GM23338 (cell line): ENCODE data around the gene SMG7.

Experiments used
- CREB1 ChIP-seq: fragments of 250-450 bp; sonication (Bioruptor Pico); IDR thresholded peaks from 2 replicates; pipeline ENCODE4 v1.5.0; 2020; ENCODE audit warnings: low read depth, mild to moderate bottlenecking, moderate library complexity
- EZH2 ChIP-seq: fragments of 200-600 bp; sonication (generic); IDR thresholded peaks from one replicate; pipeline ENCODE4 v1.8.0; 2017; ENCODE audit warnings: antibody characterized with exemption, mild to moderate bottlenecking, low read depth; ENCODE audit not compliant: unreplicated experiment
- EZH2phosphoT487 ChIP-seq: fragments of 200-600 bp; sonication (generic); IDR thresholded peaks from one replicate; pipeline ENCODE4 v1.8.1; 2018; ENCODE audit warnings: antibody characterized with exemption; ENCODE audit not compliant: unreplicated experiment
- JUNB ChIP-seq: IDR thresholded peaks from one replicate; pipeline ENCODE4 v1.6.1; 2016; ENCODE audit warnings: antibody characterized with exemption; ENCODE audit not compliant: unreplicated experiment
- POLR2AphosphoS5 ChIP-seq: IDR thresholded peaks from 2 replicates; pipeline ENCODE4 v1.6.1; 2016; ENCODE audit warnings: antibody characterized with exemption, low read depth
- ZNF331 ChIP-seq: fragments of 250-450 bp; sonication (Bioruptor Pico); IDR thresholded peaks from 2 replicates; pipeline ENCODE4 v1.5.0; 2020; ENCODE audit warnings: low read depth, mild to moderate bottlenecking, moderate library complexity
- TF ChIP-seq, protein P1 (sequence below), 2 experiments: fragments of 200-600 bp in 1 of 2; sonication (generic) in 1 of 2; conservative IDR thresholded peaks; 2 replicates each; pipeline versions ENCODE4 v1.5.1 to v1.6.1; 2016 to 2017; ENCODE audit warnings: antibody characterized with exemption in 2 of 2, low read depth in 2 of 2, mild to moderate bottlenecking in 2 of 2, moderate library complexity in 1 of 2
- TF ChIP-seq, protein P2 (sequence below): IDR thresholded peaks from one replicate; pipeline ENCODE4 v1.6.1; 2018; ENCODE audit warnings: antibody characterized with exemption; ENCODE audit not compliant: unreplicated experiment
- TF ChIP-seq, protein P3 (sequence below): IDR thresholded peaks from 2 replicates; pipeline ENCODE4 v1.6.1; 2016; ENCODE audit warnings: antibody characterized with exemption
- TF ChIP-seq, protein P4 (sequence below): fragments of 250-450 bp; sonication (Bioruptor Pico); IDR thresholded peaks from 2 replicates; pipeline ENCODE4 v1.5.0; 2020; ENCODE audit warnings: mild to moderate bottlenecking, moderate library complexity

DNA sequence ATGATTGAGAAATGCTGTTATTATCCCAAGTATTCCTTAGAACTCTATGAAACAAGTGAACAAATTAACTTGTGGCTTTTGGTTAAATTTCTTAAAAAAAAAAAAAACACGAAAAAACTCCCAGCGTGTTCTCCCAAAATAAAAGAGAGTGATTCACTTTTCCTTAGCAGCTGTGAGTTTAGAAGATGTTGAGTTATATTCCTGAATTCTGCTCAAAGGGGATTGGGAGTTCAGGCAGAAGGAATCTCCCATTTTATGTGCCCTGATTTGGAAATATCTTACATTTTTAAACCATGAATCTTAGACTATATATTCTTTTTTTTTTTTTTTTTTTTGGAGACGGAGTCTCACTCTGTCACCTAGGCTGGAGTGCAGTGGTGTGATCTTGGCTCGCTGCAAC lies 34.3 kb downstream of the SMG7 start:
- TF ChIP-seq, protein P1, sequence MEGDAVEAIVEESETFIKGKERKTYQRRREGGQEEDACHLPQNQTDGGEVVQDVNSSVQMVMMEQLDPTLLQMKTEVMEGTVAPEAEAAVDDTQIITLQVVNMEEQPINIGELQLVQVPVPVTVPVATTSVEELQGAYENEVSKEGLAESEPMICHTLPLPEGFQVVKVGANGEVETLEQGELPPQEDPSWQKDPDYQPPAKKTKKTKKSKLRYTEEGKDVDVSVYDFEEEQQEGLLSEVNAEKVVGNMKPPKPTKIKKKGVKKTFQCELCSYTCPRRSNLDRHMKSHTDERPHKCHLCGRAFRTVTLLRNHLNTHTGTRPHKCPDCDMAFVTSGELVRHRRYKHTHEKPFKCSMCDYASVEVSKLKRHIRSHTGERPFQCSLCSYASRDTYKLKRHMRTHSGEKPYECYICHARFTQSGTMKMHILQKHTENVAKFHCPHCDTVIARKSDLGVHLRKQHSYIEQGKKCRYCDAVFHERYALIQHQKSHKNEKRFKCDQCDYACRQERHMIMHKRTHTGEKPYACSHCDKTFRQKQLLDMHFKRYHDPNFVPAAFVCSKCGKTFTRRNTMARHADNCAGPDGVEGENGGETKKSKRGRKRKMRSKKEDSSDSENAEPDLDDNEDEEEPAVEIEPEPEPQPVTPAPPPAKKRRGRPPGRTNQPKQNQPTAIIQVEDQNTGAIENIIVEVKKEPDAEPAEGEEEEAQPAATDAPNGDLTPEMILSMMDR (conservative IDR thresholded peaks at IDR 0.05; ENCODE audit: low read depth in 2 of 2), result no peak
- TF ChIP-seq POLR2AphosphoS5 (no peak), ZNF331 (CRISPR knock-in tag) (no peak), CREB1 (no peak), EZH2 (no peak), EZH2phosphoT487 (no peak), JUNB (no peak)
- TF ChIP-seq, protein P2, sequence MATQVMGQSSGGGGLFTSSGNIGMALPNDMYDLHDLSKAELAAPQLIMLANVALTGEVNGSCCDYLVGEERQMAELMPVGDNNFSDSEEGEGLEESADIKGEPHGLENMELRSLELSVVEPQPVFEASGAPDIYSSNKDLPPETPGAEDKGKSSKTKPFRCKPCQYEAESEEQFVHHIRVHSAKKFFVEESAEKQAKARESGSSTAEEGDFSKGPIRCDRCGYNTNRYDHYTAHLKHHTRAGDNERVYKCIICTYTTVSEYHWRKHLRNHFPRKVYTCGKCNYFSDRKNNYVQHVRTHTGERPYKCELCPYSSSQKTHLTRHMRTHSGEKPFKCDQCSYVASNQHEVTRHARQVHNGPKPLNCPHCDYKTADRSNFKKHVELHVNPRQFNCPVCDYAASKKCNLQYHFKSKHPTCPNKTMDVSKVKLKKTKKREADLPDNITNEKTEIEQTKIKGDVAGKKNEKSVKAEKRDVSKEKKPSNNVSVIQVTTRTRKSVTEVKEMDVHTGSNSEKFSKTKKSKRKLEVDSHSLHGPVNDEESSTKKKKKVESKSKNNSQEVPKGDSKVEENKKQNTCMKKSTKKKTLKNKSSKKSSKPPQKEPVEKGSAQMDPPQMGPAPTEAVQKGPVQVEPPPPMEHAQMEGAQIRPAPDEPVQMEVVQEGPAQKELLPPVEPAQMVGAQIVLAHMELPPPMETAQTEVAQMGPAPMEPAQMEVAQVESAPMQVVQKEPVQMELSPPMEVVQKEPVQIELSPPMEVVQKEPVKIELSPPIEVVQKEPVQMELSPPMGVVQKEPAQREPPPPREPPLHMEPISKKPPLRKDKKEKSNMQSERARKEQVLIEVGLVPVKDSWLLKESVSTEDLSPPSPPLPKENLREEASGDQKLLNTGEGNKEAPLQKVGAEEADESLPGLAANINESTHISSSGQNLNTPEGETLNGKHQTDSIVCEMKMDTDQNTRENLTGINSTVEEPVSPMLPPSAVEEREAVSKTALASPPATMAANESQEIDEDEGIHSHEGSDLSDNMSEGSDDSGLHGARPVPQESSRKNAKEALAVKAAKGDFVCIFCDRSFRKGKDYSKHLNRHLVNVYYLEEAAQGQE, result no peak
- TF ChIP-seq, protein P3, sequence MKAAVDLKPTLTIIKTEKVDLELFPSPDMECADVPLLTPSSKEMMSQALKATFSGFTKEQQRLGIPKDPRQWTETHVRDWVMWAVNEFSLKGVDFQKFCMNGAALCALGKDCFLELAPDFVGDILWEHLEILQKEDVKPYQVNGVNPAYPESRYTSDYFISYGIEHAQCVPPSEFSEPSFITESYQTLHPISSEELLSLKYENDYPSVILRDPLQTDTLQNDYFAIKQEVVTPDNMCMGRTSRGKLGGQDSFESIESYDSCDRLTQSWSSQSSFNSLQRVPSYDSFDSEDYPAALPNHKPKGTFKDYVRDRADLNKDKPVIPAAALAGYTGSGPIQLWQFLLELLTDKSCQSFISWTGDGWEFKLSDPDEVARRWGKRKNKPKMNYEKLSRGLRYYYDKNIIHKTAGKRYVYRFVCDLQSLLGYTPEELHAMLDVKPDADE, result no peak
- TF ChIP-seq, protein P4, sequence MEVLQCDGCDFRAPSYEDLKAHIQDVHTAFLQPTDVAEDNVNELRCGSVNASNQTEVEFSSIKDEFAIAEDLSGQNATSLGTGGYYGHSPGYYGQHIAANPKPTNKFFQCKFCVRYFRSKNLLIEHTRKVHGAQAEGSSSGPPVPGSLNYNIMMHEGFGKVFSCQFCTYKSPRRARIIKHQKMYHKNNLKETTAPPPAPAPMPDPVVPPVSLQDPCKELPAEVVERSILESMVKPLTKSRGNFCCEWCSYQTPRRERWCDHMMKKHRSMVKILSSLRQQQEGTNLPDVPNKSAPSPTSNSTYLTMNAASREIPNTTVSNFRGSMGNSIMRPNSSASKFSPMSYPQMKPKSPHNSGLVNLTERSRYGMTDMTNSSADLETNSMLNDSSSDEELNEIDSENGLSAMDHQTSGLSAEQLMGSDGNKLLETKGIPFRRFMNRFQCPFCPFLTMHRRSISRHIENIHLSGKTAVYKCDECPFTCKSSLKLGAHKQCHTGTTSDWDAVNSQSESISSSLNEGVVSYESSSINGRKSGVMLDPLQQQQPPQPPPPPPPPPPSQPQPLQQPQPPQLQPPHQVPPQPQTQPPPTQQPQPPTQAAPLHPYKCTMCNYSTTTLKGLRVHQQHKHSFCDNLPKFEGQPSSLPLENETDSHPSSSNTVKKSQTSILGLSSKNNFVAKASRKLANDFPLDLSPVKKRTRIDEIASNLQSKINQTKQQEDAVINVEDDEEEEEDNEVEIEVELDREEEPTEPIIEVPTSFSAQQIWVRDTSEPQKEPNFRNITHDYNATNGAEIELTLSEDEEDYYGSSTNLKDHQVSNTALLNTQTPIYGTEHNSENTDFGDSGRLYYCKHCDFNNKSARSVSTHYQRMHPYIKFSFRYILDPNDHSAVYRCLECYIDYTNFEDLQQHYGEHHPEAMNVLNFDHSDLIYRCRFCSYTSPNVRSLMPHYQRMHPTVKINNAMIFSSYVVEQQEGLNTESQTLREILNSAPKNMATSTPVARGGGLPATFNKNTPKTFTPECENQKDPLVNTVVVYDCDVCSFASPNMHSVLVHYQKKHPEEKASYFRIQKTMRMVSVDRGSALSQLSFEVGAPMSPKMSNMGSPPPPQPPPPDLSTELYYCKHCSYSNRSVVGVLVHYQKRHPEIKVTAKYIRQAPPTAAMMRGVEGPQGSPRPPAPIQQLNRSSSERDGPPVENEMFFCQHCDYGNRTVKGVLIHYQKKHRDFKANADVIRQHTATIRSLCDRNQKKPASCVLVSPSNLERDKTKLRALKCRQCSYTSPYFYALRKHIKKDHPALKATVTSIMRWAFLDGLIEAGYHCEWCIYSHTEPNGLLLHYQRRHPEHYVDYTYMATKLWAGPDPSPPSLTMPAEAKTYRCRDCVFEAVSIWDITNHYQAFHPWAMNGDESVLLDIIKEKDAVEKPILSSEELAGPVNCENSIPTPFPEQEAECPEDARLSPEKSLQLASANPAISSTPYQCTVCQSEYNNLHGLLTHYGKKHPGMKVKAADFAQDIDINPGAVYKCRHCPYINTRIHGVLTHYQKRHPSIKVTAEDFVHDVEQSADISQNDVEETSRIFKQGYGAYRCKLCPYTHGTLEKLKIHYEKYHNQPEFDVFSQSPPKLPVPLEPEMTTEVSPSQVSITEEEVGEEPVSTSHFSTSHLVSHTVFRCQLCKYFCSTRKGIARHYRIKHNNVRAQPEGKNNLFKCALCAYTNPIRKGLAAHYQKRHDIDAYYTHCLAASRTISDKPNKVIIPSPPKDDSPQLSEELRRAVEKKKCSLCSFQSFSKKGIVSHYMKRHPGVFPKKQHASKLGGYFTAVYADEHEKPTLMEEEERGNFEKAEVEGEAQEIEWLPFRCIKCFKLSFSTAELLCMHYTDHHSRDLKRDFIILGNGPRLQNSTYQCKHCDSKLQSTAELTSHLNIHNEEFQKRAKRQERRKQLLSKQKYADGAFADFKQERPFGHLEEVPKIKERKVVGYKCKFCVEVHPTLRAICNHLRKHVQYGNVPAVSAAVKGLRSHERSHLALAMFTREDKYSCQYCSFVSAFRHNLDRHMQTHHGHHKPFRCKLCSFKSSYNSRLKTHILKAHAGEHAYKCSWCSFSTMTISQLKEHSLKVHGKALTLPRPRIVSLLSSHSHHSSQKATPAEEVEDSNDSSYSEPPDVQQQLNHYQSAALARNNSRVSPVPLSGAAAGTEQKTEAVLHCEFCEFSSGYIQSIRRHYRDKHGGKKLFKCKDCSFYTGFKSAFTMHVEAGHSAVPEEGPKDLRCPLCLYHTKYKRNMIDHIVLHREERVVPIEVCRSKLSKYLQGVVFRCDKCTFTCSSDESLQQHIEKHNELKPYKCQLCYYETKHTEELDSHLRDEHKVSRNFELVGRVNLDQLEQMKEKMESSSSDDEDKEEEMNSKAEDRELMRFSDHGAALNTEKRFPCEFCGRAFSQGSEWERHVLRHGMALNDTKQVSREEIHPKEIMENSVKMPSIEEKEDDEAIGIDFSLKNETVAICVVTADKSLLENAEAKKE (CRISPR knock-in tag), result no peak
